ENCODE data around the gene PLCH1. TPM values are rescaled to one million over a fixed set of nuclear protein-coding genes. Genes with fewer than 3 reads are reported as not detected.

The PLCH1 gene
- total RNA-seq, 6 donors from 2014 or later, result 7.7 to 26.3 (median 13.6) TPM

DNA sequence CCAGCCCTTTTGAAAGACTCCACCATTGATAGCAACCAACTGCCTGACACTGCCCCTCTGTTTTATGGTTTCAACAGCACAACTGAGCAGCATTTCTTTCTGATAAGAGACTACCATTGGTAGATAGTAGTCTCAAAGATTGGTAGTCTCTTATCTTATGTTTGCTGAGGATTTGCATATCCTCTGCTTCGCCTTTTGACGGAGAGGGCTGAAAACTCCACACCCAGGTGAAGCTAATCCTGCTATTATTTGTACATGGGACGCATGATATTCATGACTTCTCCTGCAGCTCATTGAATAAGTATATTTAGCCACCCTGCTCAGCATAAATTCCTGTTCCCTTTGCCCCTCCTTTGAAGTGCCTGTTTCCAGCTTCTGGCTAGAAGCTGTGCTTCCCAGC is 332.0 kb downstream of the PLCH1 start:
- Histone ChIP-seq H3K9me3 (no peaks in the 10 kb centered on the region), H3K4me1 (no peaks in the 10 kb centered on the region), H3K27ac (no peak overlapping the region), H3K4me3 (no peak overlapping the region), H3K27me3 (no peaks in the 10 kb centered on the region), H3K36me3 (no peaks in the 10 kb centered on the region)
- ATAC-seq (ENCODE audit: low FRiP score in 2 of 2) (no peak), DNase-seq (no peak)
- 65 to 70% methylated on average over 3 of the region's 3 CpGs for WGBS, 2 donors
- TF ChIP-seq EP300 (IDR thresholded peaks at IDR 0.05) (no peak), POLR2AphosphoS5 (IDR thresholded peaks at IDR 0.05) (no peak), POLR2A (IDR thresholded peaks at IDR 0.05) (no peak)
- TF ChIP-seq, protein P1, sequence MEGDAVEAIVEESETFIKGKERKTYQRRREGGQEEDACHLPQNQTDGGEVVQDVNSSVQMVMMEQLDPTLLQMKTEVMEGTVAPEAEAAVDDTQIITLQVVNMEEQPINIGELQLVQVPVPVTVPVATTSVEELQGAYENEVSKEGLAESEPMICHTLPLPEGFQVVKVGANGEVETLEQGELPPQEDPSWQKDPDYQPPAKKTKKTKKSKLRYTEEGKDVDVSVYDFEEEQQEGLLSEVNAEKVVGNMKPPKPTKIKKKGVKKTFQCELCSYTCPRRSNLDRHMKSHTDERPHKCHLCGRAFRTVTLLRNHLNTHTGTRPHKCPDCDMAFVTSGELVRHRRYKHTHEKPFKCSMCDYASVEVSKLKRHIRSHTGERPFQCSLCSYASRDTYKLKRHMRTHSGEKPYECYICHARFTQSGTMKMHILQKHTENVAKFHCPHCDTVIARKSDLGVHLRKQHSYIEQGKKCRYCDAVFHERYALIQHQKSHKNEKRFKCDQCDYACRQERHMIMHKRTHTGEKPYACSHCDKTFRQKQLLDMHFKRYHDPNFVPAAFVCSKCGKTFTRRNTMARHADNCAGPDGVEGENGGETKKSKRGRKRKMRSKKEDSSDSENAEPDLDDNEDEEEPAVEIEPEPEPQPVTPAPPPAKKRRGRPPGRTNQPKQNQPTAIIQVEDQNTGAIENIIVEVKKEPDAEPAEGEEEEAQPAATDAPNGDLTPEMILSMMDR (IDR thresholded peaks at IDR 0.05), result no peak

DNA sequence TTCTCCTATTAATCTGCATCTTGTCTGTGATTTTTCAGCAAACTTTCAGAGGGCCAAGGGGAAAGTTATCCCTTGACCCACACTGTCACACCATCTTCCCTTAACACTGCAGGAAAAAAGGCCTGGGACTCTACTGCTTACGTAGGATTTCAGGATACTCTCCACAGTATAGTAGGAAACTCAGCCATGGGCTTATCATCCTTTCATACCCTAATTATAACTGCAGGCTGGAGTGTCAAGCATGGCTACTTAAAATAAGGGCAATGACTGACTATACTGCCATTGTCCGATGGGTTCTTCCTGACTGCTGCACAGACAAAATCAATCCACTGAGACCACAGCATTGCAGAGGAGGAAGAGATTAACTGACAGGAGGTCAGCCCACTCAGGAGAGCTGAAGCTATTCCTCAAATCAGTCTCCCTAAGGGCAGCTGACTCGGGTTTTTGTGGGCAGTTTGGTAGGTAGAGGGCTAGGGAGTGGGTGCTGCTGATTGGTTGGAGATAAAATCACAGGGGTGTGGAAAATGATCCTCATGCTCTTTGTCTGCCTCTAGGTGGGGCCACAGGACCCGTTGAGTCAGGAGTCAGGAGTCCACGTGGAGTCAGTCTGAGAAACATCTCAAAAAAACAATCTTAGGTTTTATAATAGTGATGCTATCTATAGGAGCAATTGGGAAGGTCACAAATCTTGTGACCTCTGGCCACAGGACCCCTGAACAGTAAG is 333.2 kb downstream of the PLCH1 start:
- Histone ChIP-seq H3K27ac (no peak overlapping the region), H3K9me3 (no peaks in the 10 kb centered on the region), H3K36me3 (no peaks in the 10 kb centered on the region), H3K4me3 (no peak overlapping the region), H3K27me3 (no peaks in the 10 kb centered on the region), H3K4me1 (no peaks in the 10 kb centered on the region)
- DNase-seq, result no peak
- no peak for ATAC-seq (ENCODE audit: low FRiP score in 2 of 2)
- WGBS, 2 donors, result 82% methylated on average over 5 of the region's 5 CpGs
- TF ChIP-seq, protein P1 (IDR thresholded peaks at IDR 0.05), result no peak
- TF ChIP-seq POLR2AphosphoS5 (IDR thresholded peaks at IDR 0.05) (no peak), POLR2A (IDR thresholded peaks at IDR 0.05) (no peak), EP300 (IDR thresholded peaks at IDR 0.05) (no peak)

DNA sequence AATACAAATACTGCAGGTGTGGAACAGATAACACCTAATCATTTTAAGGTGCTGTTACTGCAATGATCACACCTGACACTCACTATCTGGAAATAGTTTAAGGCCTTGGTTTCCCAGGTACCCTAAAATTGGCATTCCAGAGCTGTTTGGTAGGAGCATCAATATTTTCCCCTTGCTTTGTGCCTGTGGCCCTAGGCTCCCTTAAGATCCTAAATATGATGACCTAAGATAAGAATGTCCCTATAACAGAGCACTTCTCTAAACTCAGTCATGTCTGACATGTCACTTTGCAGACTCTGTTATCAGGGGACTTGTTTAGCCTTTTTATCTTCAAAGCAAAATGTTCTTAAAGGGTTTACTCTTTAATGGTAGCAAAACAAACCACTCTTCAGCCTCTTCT is 335.5 kb downstream of the PLCH1 start:
- no peak for TF ChIP-seq EP300 (IDR thresholded peaks at IDR 0.05)
- TF ChIP-seq, protein P1 (IDR thresholded peaks at IDR 0.05), result no peak
- TF ChIP-seq POLR2A (IDR thresholded peaks at IDR 0.05), result no peak
- no peak for TF ChIP-seq POLR2AphosphoS5 (IDR thresholded peaks at IDR 0.05)
- Histone ChIP-seq H3K27me3 (no peaks in the 10 kb centered on the region), H3K27ac (no peak overlapping the region), H3K4me1 (no peaks in the 10 kb centered on the region), H3K9me3 (no peaks in the 10 kb centered on the region), H3K4me3 (no peak overlapping the region), H3K36me3 (no peaks in the 10 kb centered on the region)
- no peak for ATAC-seq (ENCODE audit: low FRiP score in 2 of 2)
- no peak for DNase-seq

DNA sequence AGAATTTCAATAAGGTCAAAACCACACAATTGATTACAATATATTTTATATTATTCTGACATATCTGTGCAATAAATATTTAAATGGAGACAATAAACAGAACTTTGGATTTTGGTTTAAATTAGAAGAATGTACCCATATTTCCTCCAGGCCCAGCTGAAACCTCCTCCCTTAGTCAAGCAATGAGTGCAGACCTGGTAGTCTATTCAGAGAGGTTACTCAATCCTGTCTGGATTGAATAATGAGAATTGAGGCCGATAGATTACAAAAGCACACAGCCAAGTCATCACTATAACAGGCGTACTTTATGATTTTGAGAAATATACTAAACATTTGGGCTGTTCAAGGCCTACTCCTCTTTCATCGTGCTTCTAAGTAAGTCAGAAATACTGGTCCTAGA is 336.9 kb downstream of the PLCH1 start:
- no peaks in the 10 kb centered on the region for H3K4me1 ChIP-seq
- no peak for ATAC-seq (ENCODE audit: low FRiP score in 2 of 2)
- 75 to 90% methylated on average over 3 of the region's 3 CpGs for WGBS, 2 donors
- no peaks in the 10 kb centered on the region for H3K36me3 ChIP-seq
- TF ChIP-seq, protein P1 (IDR thresholded peaks at IDR 0.05), result no peak
- no peak for TF ChIP-seq POLR2A (IDR thresholded peaks at IDR 0.05)
- TF ChIP-seq EP300 (IDR thresholded peaks at IDR 0.05), result no peak
- TF ChIP-seq POLR2AphosphoS5 (IDR thresholded peaks at IDR 0.05), result no peak
- H3K9me3 ChIP-seq, result no peaks in the 10 kb centered on the region
- DNase-seq, result no peak
- no peak overlapping the region for H3K27ac ChIP-seq
- no peaks in the 10 kb centered on the region for H3K27me3 ChIP-seq
- no peak overlapping the region for H3K4me3 ChIP-seq

DNA sequence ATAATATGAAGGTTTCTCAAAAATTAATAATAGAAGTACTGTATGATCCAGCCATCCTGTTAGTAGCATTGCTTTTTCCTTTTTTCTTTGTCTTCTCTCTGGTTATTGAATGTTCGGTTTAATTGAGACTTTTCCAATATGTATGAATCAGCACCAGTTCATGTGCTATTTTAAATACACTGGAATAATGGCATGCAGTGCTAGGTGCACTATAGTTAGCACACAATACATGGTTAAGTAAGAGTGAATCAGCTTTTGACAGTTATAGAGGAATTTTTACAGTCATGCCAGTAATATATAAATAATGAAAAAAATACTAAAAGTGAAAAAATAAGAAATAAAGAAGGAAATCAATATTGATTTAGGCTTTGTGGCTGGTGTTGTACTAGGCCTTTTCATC is 337.5 kb downstream of the PLCH1 start:
- Histone ChIP-seq H3K4me3 (no peak overlapping the region), H3K27me3 (no peaks in the 10 kb centered on the region), H3K27ac (no peak overlapping the region), H3K36me3 (no peaks in the 10 kb centered on the region), H3K9me3 (no peaks in the 10 kb centered on the region), H3K4me1 (no peaks in the 10 kb centered on the region)
- no peak for ATAC-seq (ENCODE audit: low FRiP score in 2 of 2)
- 81 to 93% methylated on average over 1 of the region's 1 CpG for WGBS, 2 donors
- TF ChIP-seq EP300 (IDR thresholded peaks at IDR 0.05) (no peak), POLR2AphosphoS5 (IDR thresholded peaks at IDR 0.05) (no peak), POLR2A (IDR thresholded peaks at IDR 0.05) (no peak)
- TF ChIP-seq, protein P1 (IDR thresholded peaks at IDR 0.05), result no peak
- DNase-seq, result no peak
